ENCODE measurements around the gene COX6A2.
"Not testable (repeated sequence)": the region's sequence is repeated elsewhere in the genome, so short reads cannot be mapped to it uniquely, and the experiment has no call there.

Gene COX6A2

GRCh38 chr16:31458844-31459686, 30.9 kb upstream of the COX6A2 start, which contains the start of gene ARMC5:
Gene ARMC5, plus strand, starts transcription at chr16:31459501. Its CDS starts 24 bp downstream, at chr16:31459525.
- TF ChIP-seq JUND (IDR thresholded peaks at IDR 0.05; ENCODE audit: low read depth): no peak
- in situ Hi-C loops (cut with HindIII; ENCODE audit: low pct_unique_long_range_greater_than_20kb, low sequenced_read_pairs): no loop called here
- peak; percentile 88 to 99 for DNase-seq (ENCODE audit: low read depth in 1 of 2, low spot score in 1 of 2)

DNA sequence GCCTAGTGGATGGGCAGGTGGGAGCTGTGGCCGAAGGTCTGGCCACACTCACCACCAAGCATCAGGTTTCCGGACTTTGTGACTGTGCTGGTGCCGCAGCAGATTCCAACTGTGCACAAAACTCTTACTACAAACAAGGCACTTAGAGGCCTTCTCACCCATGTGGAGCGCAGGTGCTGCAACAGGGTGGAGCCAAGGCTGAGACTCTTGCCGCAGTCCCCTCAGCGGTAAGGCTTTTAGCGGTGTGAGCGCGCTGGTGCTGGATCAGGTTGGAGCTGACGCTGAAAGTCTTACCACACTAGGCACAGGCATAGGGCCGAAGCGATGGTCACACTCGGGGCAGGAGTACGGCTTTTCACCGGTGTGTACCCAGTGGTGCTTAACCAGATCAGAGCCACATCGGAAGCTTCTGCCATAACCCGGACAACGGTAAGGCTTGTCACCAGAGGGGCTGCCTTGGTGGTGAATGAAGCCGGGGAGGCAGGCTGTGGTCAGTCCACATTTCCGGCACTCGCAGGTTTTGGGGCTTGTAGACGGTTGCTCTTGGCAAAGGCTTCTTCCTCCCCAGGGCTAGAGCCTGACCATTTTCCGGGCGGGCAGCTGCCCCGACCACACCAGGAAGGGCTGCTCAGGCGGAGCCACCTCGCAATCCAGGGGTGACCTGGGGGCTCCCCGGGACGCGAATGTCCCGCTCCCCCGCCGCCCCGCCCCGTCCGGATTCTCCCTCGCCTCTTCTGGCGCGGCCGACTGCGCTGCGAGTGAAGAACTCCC, 30.1 kb upstream of the COX6A2 start:
- DNase-seq (ENCODE audit: low read depth in 1 of 2, low spot score in 1 of 2): peak in 1 of 2 experiments; percentile 53
- TF ChIP-seq JUND (IDR thresholded peaks at IDR 0.05; ENCODE audit: low read depth): no peak
- in situ Hi-C loops (cut with HindIII; ENCODE audit: low pct_unique_long_range_greater_than_20kb, low sequenced_read_pairs): no loop called here

- no peak for DNase-seq (ENCODE audit: low read depth in 1 of 2, low spot score in 1 of 2)
- in situ Hi-C loops (cut with HindIII; ENCODE audit: low pct_unique_long_range_greater_than_20kb, low sequenced_read_pairs): no loop called here
- TF ChIP-seq JUND (IDR thresholded peaks at IDR 0.05; ENCODE audit: low read depth): no peak
Observed at GRCh38 chr16:31456988-31457360, 28.8 kb upstream of the COX6A2 start.

DNA sequence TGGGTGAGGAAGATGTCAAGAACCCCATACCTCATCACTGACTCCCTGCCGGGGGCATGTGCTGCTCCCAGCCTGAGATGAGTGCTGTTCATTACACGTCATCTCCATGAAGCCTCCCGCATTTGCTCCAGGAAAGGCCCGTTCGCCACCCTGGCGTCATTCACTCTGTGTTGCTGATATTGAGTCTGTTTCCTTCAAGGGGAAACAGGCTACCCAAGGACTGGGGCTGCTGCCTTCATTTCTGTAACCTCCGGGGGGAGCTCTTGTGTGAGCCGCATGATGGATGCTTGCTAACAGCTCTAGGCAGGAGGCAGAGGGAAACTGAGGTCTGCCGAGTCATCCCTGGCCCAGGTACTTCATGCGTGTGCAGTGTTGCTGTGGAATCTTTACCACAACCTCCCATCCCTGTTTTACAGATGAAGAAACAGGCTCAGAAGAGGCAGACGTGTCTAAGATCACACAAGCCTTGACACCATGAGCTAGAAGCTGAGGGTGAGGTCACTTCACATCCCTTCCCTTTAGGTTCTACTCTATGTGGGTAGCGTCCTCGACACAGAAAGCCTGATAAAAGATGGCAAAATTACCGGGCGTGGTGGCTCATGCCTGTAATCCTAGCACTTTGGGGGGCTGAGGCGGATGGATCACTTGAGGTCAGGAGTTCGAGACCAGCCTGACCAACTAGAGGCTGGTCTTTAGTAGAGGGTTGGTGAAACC, 27.6 kb upstream of the COX6A2 start:
- no peak for TF ChIP-seq JUND (IDR thresholded peaks at IDR 0.05; ENCODE audit: low read depth)
- in situ Hi-C loops (cut with HindIII; ENCODE audit: low pct_unique_long_range_greater_than_20kb, low sequenced_read_pairs): no loop called here
- peak in 1 of 2 experiments; percentile 35 for DNase-seq (ENCODE audit: low read depth in 1 of 2, low spot score in 1 of 2)

DNA sequence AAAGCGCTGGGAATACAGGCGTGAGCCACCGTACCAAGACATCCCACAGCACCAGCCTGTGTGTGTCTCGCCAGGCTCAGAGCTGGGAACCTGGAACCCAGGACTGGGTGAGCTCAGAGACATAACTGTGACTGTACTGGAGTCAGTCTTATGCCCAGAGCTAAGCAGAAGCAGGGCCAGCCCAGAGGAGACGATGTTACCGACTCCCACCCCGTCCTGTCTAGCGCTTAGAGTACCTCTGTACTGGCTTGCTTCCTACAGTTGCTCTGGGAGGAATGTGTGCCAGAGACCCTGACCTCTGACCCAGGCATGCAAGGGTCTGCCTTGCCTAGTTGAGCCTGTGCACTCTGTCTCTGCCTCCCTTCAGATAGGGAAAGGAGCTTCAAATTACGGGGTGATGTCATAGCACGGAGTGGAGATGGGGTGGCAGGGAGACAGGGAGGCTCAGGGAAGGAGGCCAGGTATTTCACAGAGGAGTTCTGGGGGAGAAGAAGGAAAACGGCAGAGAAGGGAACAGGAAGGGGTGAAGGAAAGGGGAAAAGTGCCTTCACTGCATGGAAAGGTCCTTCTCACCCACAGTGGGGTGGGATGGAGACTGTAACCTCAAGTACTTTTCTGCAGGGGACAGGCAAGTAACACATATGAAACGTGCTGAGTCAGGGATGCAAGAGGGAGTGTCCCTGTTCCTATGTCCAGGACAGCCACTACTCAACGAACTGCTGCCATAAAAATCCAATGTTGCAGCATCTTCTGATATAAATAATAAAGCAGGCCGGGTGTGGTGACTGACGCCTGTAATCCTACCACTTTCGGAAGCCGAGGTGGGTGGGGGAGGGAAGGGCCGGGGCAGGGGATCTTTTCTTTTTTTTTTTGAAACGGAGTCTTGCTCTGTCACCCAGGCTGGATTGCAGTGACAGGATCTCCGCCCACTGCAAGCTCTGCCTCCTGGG, 25.4 kb upstream of the COX6A2 start:
- in situ Hi-C loops (cut with HindIII; ENCODE audit: low pct_unique_long_range_greater_than_20kb, low sequenced_read_pairs): no loop called here
- TF ChIP-seq JUND (IDR thresholded peaks at IDR 0.05; ENCODE audit: low read depth): no peak
- peak in 1 of 2 experiments; percentile 37 for DNase-seq (ENCODE audit: low read depth in 1 of 2, low spot score in 1 of 2)

GRCh38 chr16:31452631-31453106, 24.5 kb upstream of the COX6A2 start:
- no peak for TF ChIP-seq JUND (IDR thresholded peaks at IDR 0.05; ENCODE audit: low read depth)
- DNase-seq (ENCODE audit: low read depth in 1 of 2, low spot score in 1 of 2): no peak
- in situ Hi-C loops (cut with HindIII; ENCODE audit: low pct_unique_long_range_greater_than_20kb, low sequenced_read_pairs): no loop called here

DNA sequence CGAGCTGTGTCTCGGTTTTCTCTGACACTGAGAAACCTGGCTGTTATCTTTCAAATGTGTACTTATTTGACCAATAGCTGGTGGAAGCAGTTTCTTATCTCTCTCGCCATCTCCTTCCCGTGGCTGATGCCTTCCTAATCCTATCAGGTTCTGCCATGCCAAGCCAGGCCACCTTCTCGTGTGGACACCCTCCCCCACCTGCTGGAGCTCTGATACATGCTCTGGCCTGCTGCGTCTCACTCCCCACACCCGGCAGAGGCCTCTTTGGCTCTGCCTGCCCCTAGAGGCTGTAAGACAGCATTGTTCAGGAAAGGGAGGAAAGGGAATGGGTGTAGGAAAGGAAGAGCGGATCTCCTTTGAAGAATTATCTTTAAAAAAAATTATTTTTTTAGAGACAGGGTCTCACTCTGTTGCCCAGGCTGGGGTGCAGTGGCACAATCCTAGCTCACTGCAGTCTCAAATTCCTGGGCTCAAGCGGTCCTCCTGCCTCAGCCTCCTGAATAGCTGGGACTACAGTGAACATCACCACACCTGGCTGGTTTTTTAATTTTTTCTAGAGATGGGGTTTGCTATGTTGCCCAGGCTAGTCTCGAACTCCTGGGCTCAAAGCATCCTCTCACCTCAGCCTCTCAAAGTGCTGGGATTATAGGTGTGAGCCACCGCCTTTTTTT, 23.7 kb upstream of the COX6A2 start:
- in situ Hi-C loops (cut with HindIII; ENCODE audit: low pct_unique_long_range_greater_than_20kb, low sequenced_read_pairs): no loop called here
- DNase-seq (ENCODE audit: low read depth in 1 of 2, low spot score in 1 of 2): peak; percentile 70 to 84
- no peak for TF ChIP-seq JUND (IDR thresholded peaks at IDR 0.05; ENCODE audit: low read depth)

DNA sequence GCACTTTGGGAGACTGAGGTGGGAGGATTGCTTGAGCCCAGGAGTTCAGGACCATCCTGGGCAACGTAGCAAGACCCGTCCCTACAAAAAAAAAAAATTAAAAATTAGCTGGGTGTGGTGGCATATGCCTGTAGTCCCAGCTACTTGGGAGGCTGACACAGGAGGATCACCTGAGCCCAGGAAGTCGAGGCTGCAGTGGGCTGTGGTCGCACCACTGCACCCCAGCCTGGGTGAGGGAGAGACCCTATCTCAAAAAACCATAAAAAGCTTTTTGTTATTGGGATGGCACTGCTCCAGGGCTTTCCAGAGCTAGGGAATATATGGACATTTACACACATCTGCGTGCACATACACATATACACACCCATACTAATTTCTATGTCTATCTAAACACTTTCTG, 23.0 kb upstream of the COX6A2 start:
- no peak for DNase-seq (ENCODE audit: low read depth in 1 of 2, low spot score in 1 of 2)
- in situ Hi-C loops (cut with HindIII; ENCODE audit: low pct_unique_long_range_greater_than_20kb, low sequenced_read_pairs): no loop called here
- TF ChIP-seq JUND (IDR thresholded peaks at IDR 0.05; ENCODE audit: low read depth): no peak

DNA sequence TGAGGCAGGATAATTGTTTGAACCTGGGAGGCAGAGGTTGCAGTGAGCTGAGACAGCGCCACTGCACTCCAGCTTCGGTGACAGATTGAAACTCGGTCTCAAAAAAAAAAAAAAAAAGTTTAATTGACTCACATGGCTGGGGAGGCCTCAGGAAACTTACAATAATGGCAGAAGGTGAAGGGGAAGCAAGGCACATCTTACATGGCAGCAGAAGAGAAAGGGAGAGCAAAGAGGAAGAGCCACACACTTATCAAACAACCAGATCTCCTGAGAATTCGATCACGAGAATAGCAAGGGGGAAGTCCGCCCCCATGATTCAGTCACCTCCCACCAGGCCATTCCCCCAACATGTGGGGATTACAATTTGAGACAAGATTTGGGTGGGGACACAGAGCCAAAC, 17.8 kb upstream of the COX6A2 start:
- DNase-seq (ENCODE audit: low read depth in 1 of 2, low spot score in 1 of 2); in situ Hi-C loops (cut with HindIII; ENCODE audit: low pct_unique_long_range_greater_than_20kb, low sequenced_read_pairs): not testable (repeated sequence)

DNA sequence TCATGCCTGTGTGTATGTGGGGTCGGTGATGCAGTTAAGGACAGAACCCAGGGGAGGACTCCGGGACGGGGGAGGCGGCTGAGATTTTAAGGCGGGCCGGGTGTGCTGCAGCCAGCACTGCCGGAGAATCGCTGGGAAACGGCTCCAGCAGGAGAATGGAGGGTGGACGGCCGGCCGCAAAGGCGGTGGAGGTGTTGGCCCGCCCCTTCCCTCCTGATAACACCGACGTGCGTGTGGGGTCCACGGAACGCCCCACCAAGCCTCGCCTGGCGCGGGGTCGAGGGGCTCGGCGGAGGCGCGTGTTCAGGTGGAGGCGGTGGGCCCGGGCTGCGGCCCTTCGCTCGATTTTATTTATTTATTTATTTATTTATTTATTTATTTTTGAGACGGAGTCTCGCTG, 13.8 kb upstream of the COX6A2 start:
- in situ Hi-C loops (cut with HindIII; ENCODE audit: low pct_unique_long_range_greater_than_20kb, low sequenced_read_pairs): no loop called here
- DNase-seq (ENCODE audit: low read depth in 1 of 2, low spot score in 1 of 2): no peak

DNA sequence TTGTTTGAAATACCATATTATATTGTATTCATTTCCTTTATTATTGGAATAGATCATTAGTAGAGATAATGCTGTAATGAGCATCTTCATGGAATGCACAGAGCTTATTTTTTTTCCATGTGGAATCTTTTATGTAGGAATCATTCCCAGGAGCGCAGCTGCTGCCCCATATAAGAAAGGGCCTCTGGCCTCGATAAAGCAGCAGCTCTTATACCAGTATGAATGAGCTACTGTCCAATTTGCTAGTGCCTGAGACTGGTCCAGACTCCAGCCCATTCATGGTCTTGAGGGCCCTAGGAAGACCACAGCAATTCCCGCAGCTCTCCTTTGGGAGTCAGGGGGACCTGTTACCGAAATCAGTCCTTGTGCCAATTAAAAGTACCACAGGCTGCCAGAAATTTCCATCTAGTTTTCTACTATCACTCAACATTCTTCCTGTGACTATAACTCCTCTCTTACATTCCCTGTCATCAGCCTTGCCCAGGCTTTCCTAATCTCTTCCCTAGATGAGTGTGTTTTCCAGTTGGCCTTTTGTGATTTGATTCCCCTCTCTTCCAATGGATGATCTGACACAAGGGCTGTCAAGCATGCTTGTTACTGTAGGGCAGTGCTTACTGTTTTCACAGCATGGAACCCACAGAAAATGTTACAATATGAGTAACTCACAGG, 12.5 kb upstream of the COX6A2 start:
- in situ Hi-C loops (cut with HindIII; ENCODE audit: low pct_unique_long_range_greater_than_20kb, low sequenced_read_pairs): no loop called here
- TF ChIP-seq JUND (IDR thresholded peaks at IDR 0.05; ENCODE audit: low read depth): no peak
- DNase-seq (ENCODE audit: low read depth in 1 of 2, low spot score in 1 of 2): no peak

More for the DNA sequence above, 13.8 kb upstream of the COX6A2 start:
- no peak for TF ChIP-seq JUND (IDR thresholded peaks at IDR 0.05; ENCODE audit: low read depth)

Measured in T47D (cell line).